SH-SY5Y (cell line): ENCODE data around the gene AKAP17A.

Experiments used
- GATA2 ChIP-seq: IDR thresholded peaks from 2 replicates; pipeline ENCODE4 v1.6.1; 2011; ENCODE audit warnings: mild to moderate bottlenecking, low read depth, low read length
- GATA3 ChIP-seq: IDR thresholded peaks from 2 replicates; pipeline ENCODE4 v1.6.1; 2011; ENCODE audit warnings: low read depth, mild to moderate bottlenecking, low read length, moderate library complexity

AKAP17A gene

GRCh38 chrX:1577845-1578244, 13.6 kb upstream of the AKAP17A start:
- TF ChIP-seq GATA2 (no peak), GATA3 (no peak)

GRCh38 chrX:1578511-1579173, 12.8 kb upstream of the AKAP17A start:
- TF ChIP-seq GATA2 (no peak), GATA3 (no peak)

GRCh38 chrX:1581132-1581531, 10.3 kb upstream of the AKAP17A start:
- no peak for TF ChIP-seq GATA2
- TF ChIP-seq GATA3, result no peak

- TF ChIP-seq GATA3, result no peak
Measured at GRCh38 chrX:1582686-1583437, 8.5 kb upstream of the AKAP17A start.

- TF ChIP-seq GATA2 (no peak), GATA3 (no peak)
Measured at GRCh38 chrX:1584237-1585011, 7.0 kb upstream of the AKAP17A start.

- TF ChIP-seq GATA2 (no peak), GATA3 (no peak)
Measured at GRCh38 chrX:1587161-1587560, 4.2 kb upstream of the AKAP17A start.

- TF ChIP-seq GATA3, result no peak
- TF ChIP-seq GATA2, result no peak
Measured at GRCh38 chrX:1589356-1590130, 1.9 kb upstream of the AKAP17A start.

GRCh38 chrX:1591863-1592469, 562 bp downstream of the AKAP17A start:
- TF ChIP-seq GATA2 (no peak), GATA3 (no peak)

- no peak for TF ChIP-seq GATA3
- TF ChIP-seq GATA2, result no peak
Measured at GRCh38 chrX:1592470-1593142, 1.2 kb downstream of the AKAP17A start.

GRCh38 chrX:1593286-1594271, 2.2 kb downstream of the AKAP17A start:
- no peak for TF ChIP-seq GATA2
- TF ChIP-seq GATA3, result no peak

- TF ChIP-seq GATA3 (no peak), GATA2 (no peak)
Measured at GRCh38 chrX:1595711-1596060, 4.3 kb downstream of the AKAP17A start.
